ENCODE results near the gene SPSB4. TPM values are rescaled to one million over a fixed set of nuclear protein-coding genes. Genes with fewer than 3 reads are reported as not detected.

SPSB4 gene
- total and polyA plus RNA-seq, 9 of the 15 experiments (the other 6 are each of a cell fraction or from before 2014, with no cell fraction given), result not detected

GRCh38 chr3:141021261-141021660, 29.9 kb upstream of the SPSB4 start:
- Histone ChIP-seq H3K9ac (ENCODE audit: insufficient read depth in 1 of 2, low read depth in 2 of 2, low read length in 2 of 2) (no peak overlapping the region), H3K9me3 (replicated peaks; ENCODE audit: control insufficient read depth, insufficient read depth, low read depth, low read length) (no peaks in the 10 kb centered on the region), H2AFZ (ENCODE audit: low read depth, low read length) (no peak overlapping the region), H4K20me1 (replicated peaks; ENCODE audit: control insufficient read depth, insufficient read depth, low read length) (no peaks in the 10 kb centered on the region), H3K79me2 (ENCODE audit: control insufficient read depth, insufficient read depth, low read length) (no peaks in the 10 kb centered on the region), H3K4me3 (no peak overlapping the region), H3K4me1 (replicated peaks in 1 of 2; ENCODE audit: control insufficient read depth in 2 of 2, insufficient read depth in 2 of 2, low read length in 2 of 2) (no peaks in the 10 kb centered on the region; a peak in 1 of 5 replicates), H3K27ac (ENCODE audit: extremely low read depth, low read depth, low read length) (no peak overlapping the region), H3K9me1 (ENCODE audit: control insufficient read depth, insufficient read depth, low read length) (no peaks in the 10 kb centered on the region), H3K27me3 (ENCODE audit: control insufficient read depth in 2 of 2, insufficient read depth in 2 of 2, low read length in 2 of 2) (peaks cover 3 to 17% of the 10 kb centered on the region in 2 experiments; a peak in 3 of 5 replicates), H3K4me2 (ENCODE audit: insufficient read depth, low read length) (no peak overlapping the region), H3K36me3 (ENCODE audit: control insufficient read depth, insufficient read depth, low read length) (no peaks in the 10 kb centered on the region)
- no peak for FAIRE-seq
- WGBS (ENCODE audit: insufficient coverage, low coverage, missing lambda C conversion rate), result 0% methylated on average over 4 of the region's 4 CpGs
- no peak for ATAC-seq
- in situ Hi-C loops (cut with MboI), result loop anchor here (25.0 kb wide), 1 partner anchor 166 kb away; no protein-coding TSS in a partner anchor
- intact Hi-C loops (cut with micrococcal nuclease), result no loop called here
- ChIA-PET CTCF (ENCODE audit: low intra/inter-chr PET ratio) (no interaction called here), POLR2A (no interaction called here)
- no peak for DNase-seq (ENCODE audit: extremely low read depth in 1 of 4, low spot score in 3 of 4)
- BruUV-seq (replicated peaks), result no TSS peak
- TF ChIP-seq ZNF830 (CRISPR knock-in tag; IDR thresholded peaks at IDR 0.05), result no peak
- TF ChIP-seq KAT2B (IDR thresholded peaks at IDR 0.05; ENCODE audit: low read depth, low read length), result no peak
- TF ChIP-seq GTF2E2 (tag; IDR thresholded peaks at IDR 0.05), result no peak
- TF ChIP-seq, protein P1, sequence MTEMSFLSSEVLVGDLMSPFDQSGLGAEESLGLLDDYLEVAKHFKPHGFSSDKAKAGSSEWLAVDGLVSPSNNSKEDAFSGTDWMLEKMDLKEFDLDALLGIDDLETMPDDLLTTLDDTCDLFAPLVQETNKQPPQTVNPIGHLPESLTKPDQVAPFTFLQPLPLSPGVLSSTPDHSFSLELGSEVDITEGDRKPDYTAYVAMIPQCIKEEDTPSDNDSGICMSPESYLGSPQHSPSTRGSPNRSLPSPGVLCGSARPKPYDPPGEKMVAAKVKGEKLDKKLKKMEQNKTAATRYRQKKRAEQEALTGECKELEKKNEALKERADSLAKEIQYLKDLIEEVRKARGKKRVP (CRISPR knock-in tag; IDR thresholded peaks at IDR 0.05), result no peak
- TF ChIP-seq MCM7 (IDR thresholded peaks at IDR 0.05), result no peak
- no peak for TF ChIP-seq EGR1 (conservative IDR thresholded peaks at IDR 0.05)
- TF ChIP-seq ZNF41 (CRISPR knock-in tag; conservative IDR thresholded peaks at IDR 0.05), result no peak
- TF ChIP-seq ZBTB5 (IDR thresholded peaks at IDR 0.05), result no peak
- no peak for TF ChIP-seq MTF1 (CRISPR knock-in tag; IDR thresholded peaks at IDR 0.05; ENCODE audit: borderline replicate concordance)
- no peak for TF ChIP-seq NRF1 (conservative IDR thresholded peaks at IDR 0.05 in 1 of 2, IDR thresholded peaks at IDR 0.05 in 1 of 2)
- TF ChIP-seq CHD4 (IDR thresholded peaks at IDR 0.05; ENCODE audit: insufficient read depth, insufficient replicate concordance, low read depth, low read length, poor library complexity, severe bottlenecking), result no peak
- TF ChIP-seq, protein P2, sequence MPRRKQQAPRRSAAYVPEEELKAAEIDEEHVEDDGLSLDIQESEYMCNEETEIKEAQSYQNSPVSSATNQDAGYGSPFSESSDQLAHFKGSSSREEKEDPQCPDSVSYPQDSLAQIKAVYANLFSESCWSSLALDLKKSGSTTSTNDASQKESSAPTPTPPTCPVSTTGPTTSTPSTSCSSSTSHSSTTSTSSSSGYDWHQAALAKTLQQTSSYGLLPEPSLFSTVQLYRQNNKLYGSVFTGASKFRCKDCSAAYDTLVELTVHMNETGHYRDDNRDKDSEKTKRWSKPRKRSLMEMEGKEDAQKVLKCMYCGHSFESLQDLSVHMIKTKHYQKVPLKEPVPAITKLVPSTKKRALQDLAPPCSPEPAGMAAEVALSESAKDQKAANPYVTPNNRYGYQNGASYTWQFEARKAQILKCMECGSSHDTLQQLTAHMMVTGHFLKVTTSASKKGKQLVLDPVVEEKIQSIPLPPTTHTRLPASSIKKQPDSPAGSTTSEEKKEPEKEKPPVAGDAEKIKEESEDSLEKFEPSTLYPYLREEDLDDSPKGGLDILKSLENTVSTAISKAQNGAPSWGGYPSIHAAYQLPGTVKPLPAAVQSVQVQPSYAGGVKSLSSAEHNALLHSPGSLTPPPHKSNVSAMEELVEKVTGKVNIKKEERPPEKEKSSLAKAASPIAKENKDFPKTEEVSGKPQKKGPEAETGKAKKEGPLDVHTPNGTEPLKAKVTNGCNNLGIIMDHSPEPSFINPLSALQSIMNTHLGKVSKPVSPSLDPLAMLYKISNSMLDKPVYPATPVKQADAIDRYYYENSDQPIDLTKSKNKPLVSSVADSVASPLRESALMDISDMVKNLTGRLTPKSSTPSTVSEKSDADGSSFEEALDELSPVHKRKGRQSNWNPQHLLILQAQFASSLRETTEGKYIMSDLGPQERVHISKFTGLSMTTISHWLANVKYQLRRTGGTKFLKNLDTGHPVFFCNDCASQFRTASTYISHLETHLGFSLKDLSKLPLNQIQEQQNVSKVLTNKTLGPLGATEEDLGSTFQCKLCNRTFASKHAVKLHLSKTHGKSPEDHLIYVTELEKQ (CRISPR knock-in tag; IDR thresholded peaks at IDR 0.05), result no peak
- no peak for TF ChIP-seq PYGO2 (tag; IDR thresholded peaks at IDR 0.05)
